ENCODE data around the gene ZNF283.
"Not testable (repeated sequence)": the region's sequence is repeated elsewhere in the genome, so short reads cannot be mapped to it uniquely, and the experiment has no call there.

ZNF283 gene

GRCh38 chr19:43802216-43802951 lies 24.7 kb upstream of the ZNF283 start, which contains the start of gene LYPD5:
Gene LYPD5 (minus strand): TSS chr19:43802447. CDS start chr19:43802380, 67 bp downstream.
- DNase-seq, result no peak

DNA sequence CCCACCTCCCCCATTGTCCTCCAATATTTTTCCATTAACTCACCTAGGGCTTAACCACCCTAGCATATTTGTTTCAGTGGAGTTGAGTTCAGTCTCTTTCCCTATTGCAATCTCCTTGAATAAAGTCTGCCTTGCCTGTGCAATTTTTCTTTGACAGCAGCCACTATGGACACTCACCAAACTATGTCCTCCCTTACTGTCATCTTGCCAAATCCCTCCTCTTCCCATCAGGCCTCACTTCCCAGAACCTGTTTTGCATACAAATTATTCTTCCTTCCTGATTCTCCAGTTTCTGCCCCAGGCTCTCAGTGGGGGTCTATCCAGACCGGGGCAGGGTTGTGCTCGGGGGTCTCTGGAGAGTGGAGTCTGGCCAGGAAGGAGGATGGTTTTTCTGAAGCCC lies 22.7 kb upstream of the ZNF283 start:
- no peak for DNase-seq

DNA sequence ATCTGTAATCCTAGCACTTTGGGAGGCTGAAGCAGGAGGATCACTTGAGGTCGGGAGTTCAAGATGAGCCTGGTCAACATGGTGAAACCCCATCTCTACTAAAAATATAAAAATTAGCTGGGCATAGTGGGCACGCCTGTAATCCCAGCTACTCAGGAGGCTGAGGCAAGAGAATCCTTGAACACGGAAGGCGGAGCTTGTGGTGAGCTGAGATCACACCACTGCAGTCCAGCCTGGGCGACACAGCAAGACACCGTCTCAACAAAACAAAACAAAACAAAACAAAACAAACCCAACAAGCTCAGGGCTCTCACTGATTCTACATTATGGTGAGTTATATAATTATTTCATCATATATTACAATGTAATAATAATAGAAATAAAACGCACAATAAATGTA lies 20.7 kb upstream of the ZNF283 start:
- DNase-seq, result not testable (repeated sequence)

GRCh38 chr19:43806848-43807247 lies 20.3 kb upstream of the ZNF283 start:
- no peak for DNase-seq

- DNase-seq, result no peak
Measured at GRCh38 chr19:43807651-43808050, 19.5 kb upstream of the ZNF283 start.

GRCh38 chr19:43809762-43810696 lies 17.1 kb upstream of the ZNF283 start:
- peak; percentile 7 for DNase-seq

GRCh38 chr19:43811837-43812236 lies 15.3 kb upstream of the ZNF283 start:
- DNase-seq, result no peak

DNA sequence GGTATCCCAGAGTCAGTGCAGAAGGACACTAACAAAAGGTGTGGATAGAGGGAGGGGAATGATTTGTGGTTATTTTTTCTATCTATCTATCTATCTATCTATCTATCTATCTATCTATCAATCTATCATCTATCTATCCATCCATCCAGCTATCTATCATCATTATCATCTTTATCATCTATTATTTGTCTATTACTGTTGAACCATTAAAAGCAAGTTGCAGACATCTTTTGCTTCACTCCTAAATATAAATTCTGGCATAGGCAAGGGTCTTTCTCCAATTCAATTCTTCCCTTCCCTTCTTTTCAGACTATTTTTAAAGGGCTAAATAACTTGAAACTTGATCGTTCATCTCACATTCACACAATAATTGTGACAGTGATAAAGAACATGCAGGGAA lies 14.9 kb upstream of the ZNF283 start:
- DNase-seq, result no peak

DNA sequence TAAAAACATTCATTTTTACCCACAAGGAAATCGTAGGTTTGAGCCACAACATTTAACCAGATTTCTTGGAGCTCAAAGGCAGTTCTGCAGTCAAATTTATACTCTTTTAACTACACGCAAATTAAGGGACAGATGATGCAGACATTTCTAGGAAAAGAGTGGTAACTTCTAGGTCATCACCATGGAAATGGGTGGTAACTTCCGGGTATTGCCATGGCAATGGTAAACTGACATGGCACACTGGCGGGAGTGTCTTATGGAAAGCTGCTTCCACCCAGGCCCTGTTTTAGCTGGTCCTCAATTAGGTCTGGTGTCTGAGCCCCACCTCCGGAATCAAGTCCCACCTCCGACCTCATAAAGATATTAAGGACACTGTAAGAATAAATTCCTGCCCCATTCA lies 14.4 kb upstream of the ZNF283 start:
- no peak for DNase-seq

DNA sequence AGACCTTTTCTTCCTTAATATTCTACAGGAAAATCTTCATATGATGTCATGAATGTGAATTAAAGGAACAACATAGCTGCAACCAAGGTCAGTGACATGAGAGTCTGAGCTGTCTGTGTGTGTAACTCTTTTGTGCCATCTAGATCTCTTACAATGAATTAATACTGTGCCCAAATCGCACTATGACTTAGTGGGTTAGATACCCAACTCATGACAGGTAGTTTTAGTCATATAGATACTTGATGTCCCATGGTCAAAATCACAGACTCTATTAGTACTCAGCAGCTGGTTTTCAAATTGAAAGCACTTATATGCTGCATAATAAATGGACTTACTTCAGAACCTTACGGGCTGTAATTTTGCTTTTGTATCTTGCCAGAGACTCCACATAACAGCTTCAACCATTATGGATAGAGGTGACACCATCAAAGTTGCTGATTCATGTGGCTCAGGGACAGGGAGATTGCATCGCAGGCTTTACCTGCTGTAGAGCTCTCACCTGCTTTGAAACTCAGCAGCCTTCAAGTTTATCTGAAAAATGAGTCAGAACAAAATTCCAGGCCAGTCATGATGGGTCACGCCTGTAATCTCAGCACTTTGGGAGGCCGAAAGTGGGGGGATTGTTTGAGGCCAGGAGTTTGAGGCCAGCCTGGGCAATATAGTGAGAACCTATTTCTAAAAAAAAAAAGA lies 12.3 kb upstream of the ZNF283 start:
- DNase-seq, result no peak

- DNase-seq, result not testable (repeated sequence)
Measured at GRCh38 chr19:43817454-43817853, 9.7 kb upstream of the ZNF283 start.

DNA sequence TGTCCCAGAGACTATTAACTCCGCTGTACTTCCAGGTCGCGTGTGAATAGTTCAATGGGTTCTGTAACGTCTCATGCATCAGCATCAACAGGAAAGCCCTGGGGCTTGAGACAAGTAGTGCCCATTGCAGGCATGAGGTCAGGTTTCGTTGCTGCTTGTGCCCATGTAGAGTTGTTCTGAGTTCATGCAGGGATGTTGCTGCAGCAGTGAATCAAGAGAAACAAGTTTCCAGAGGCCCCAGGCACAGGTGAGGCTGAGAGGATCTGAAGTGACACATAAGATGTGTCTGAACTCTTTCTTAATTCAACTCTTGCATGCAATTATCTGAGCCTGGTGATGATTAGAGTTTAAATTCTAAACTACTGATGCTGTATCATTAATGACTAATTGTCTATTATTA lies 8.6 kb upstream of the ZNF283 start:
- DNase-seq, result no peak

DNA sequence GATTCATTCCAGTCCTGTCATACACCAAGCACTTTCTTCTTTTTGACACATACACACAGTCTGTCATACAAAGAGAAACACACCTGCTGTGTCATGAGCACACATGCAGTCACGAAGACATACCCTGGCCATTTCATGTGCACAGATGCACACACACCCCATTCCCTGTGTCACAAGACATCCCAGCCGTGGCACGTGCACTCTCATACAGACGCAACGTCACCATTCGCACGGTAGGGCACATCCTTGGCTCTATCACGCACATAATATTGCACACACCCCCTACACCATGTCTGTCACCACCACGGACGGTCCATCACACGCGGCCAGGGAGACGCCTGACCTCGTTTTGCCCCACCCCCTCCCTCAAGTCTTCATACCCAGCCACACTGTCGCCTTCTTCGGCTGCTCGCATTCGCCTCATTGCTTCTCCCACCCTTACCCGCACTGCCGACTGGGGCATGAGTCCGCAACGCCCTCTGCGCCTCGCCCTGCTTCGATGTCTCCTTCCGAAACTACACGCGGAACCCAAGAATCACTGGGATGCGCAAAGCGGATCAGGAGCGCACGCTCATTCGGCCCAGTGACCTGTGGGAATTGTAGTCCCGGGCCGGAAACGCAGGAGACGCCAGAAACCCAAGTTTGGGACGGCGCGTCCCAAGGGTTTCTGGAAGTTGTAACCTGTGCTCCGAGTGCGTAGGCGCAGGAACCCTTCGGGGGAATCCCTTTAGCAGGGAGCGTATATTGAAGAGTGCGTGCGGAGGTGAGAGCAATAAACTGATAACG lies 6.8 kb upstream of the ZNF283 start:
- peak; percentile 35 for DNase-seq

GRCh38 chr19:43820884-43821215 lies 6.3 kb upstream of the ZNF283 start:
- no peak for DNase-seq

DNA sequence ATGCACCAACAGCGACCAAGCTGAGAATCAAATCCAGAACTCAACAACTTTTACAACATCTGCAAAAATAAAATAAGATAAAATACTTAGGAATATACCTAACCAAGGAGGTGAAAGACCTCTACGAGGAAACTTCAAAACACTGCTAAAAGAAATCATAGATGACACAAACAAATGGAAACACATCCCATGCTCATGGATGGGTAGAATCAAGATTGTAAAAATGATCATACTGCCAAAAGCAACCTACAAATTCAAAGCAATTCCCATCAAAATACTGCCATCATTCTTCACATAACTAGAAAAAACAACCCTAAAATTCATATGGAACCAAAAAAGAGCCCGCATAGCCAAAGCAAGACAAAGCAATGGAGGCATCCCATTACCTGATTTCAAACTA lies 3.3 kb upstream of the ZNF283 start:
- not testable (repeated sequence) for DNase-seq

GRCh38 chr19:43824572-43824971 lies 2.5 kb upstream of the ZNF283 start:
- DNase-seq, result not testable (repeated sequence)

DNA sequence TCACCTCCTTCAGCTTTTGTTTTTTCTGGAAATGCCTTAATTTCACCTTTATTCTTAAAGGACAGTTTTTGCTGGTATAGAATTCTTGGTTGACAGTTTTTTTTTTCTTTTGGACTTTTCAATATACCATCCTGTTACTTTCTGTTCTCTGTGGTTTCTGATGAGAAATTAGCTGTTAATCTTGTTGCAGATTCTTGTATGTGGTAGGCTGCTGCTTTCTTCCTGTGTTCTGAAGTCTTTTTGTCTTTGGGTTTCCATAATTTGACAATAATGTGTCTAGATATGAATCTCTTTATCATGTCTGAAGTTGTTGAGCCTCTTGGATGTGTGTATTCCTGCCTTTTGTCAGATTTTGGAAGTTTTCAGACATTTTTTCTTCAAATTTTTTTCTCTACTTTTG lies 12.0 kb downstream of the ZNF283 start:
- DNase-seq, result no peak

GRCh38 chr19:43842007-43842406 lies 14.9 kb downstream of the ZNF283 start:
- DNase-seq, result no peak

DNA sequence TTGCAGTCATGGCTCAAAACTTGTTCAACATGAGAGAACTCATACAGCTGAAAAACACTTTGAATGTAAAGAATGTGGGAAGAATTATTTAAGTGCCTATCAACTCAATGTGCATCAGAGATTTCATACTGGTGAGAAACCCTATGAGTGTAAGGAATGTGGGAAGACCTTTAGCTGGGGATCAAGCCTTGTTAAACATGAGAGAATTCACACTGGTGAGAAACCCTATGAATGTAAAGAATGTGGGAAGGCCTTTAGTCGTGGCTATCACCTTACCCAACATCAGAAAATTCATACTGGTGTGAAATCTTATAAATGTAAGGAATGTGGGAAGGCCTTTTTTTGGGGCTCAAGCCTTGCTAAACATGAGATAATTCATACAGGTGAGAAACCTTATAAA lies 20.1 kb downstream of the ZNF283 start:
- DNase-seq, result no peak

DNA sequence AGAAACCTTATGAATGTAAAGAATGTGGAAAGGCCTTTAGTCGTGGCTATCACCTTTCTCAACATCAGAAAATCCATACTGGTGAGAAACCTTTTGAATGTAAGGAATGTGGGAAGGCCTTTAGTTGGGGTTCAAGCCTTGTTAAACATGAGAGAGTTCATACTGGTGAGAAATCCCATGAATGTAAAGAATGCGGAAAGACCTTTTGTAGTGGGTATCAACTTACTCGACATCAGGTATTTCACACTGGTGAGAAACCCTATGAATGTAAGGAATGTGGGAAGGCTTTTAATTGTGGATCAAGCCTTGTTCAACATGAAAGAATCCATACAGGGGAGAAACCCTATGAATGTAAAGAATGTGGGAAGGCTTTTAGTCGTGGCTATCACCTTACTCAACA lies 20.8 kb downstream of the ZNF283 start:
- no peak for DNase-seq

DNA sequence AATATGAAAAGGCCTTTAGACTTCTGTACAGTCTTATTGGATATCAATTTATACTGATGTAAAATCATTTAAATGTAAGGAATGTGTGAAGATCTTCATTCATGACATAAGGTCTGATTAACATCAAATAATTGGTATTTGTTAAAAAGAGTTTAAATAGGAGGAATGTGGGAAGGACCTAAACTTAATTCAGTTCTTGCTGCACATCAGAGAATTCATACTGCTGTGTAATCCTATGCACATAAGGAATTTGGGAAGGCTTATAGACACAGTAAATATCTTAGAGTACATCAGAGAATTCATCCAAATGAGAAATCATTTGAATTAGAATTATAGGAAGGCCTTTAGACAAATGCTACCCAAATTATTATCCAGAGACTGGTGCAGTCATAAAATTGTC lies 21.7 kb downstream of the ZNF283 start:
- DNase-seq, result no peak

DNA sequence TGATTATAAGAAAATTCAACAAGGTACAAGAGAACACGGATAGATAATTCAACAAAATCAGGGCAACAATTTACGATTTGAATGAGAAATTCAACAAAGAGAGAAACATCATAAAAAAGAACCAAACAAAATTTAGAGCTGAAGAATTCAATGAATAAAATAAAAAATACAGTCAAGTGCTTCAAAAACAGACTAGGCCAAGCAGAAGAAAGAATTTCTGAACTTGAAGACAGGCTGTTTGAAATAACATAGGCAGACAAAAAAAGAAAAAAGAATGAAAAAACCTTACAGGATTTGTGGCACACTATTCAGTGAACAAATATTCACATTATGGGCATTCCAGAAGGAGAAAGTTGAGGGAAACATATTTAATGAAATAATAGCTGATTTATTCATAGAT lies 31.1 kb downstream of the ZNF283 start:
- no peak for DNase-seq

- DNase-seq, result not testable (repeated sequence)
Measured at GRCh38 chr19:43866923-43867322, 39.8 kb downstream of the ZNF283 start.
